Keratinocyte (primary cell): ENCODE results near the gene AMMECR1. TPM values are rescaled to one million over a fixed set of nuclear protein-coding genes. Genes with fewer than 3 reads are reported as not detected.

Source experiments
- DNase-seq: peaks from one replicate; pipeline ENCODE4 v3.0.0-alpha.2; 2011; ENCODE audit warnings: low read depth, missing footprints, low spot score
- FAIRE-seq: peaks from 2 replicates; lab custom pipeline; 2011; peaks lifted over from hg19 to GRCh38; lab: Jason Lieb, UNC
- H2AFZ ChIP-seq: 2 replicates; pipeline ENCODE4 v1.6.0; 2012; ENCODE audit warnings: low read length, control low read depth, inconsistent platforms; ENCODE audit not compliant: control insufficient read depth
- H3K27ac ChIP-seq: 2 replicates; pipeline ENCODE4 v1.5.1; 2011; ENCODE audit warnings: low read length; ENCODE audit not compliant: control insufficient read depth, insufficient read depth
- H3K27me3 ChIP-seq: 3 replicates; pipeline ENCODE4 v1.6.0; 2011; ENCODE audit warnings: low read length; ENCODE audit not compliant: control insufficient read depth, insufficient read depth; ENCODE audit errors: extremely low read depth
- H3K36me3 ChIP-seq, 2 experiments: 2 replicates in 1 of 2; 3 replicates in 1 of 2; pipeline ENCODE4 v1.5.1; 2011; ENCODE audit warnings: low read length in 2 of 2, mild to moderate bottlenecking in 1 of 2; ENCODE audit not compliant: control insufficient read depth in 2 of 2, insufficient read depth in 2 of 2; ENCODE audit errors: extremely low read depth in 1 of 2
- H3K4me1 ChIP-seq: 3 replicates; pipeline ENCODE4 v1.5.1; 2011; ENCODE audit warnings: low read length; ENCODE audit not compliant: control insufficient read depth, insufficient read depth; ENCODE audit errors: extremely low read depth
- H3K4me2 ChIP-seq: 3 replicates; pipeline ENCODE4 v1.6.0; 2011; ENCODE audit warnings: low read depth, low read length; ENCODE audit not compliant: control insufficient read depth, insufficient read depth; ENCODE audit errors: extremely low read depth
- H3K4me3 ChIP-seq, 3 experiments: fragments of 200-600 bp in 1 of 3; sonication (generic) in 1 of 3; 2 replicates in 2 of 3; 3 replicates in 1 of 3; pipeline ENCODE4 v1.5.1; 2011 to 2016; ENCODE audit warnings: low read length in 3 of 3, mild to moderate bottlenecking in 3 of 3, control low read depth in 2 of 3, inconsistent platforms in 1 of 3, low read depth in 1 of 3, mixed read lengths in 1 of 3, mixed run types in 1 of 3, moderate library complexity in 1 of 3; ENCODE audit not compliant: control insufficient read depth in 2 of 3, insufficient read depth in 2 of 3; ENCODE audit errors: extremely low read depth in 1 of 3
- H3K79me2 ChIP-seq: 2 replicates; pipeline ENCODE4 v1.6.0; 2012; ENCODE audit warnings: low read length; ENCODE audit not compliant: control insufficient read depth, insufficient read depth
- H3K9ac ChIP-seq: 3 replicates; pipeline ENCODE4 v1.6.0; 2011; ENCODE audit warnings: low read length; ENCODE audit not compliant: control insufficient read depth, insufficient read depth; ENCODE audit errors: extremely low read depth
- H3K9me1 ChIP-seq: 3 replicates; pipeline ENCODE4 v1.6.0; 2011; ENCODE audit warnings: low read length; ENCODE audit not compliant: control insufficient read depth, insufficient read depth; ENCODE audit errors: extremely low read depth
- H3K9me3 ChIP-seq: 2 replicates; pipeline ENCODE4 v1.5.1; 2012; ENCODE audit warnings: low read depth, low read length; ENCODE audit not compliant: control insufficient read depth
- H4K20me1 ChIP-seq: 3 replicates; pipeline ENCODE4 v1.6.0; 2011; ENCODE audit warnings: low read length; ENCODE audit not compliant: control insufficient read depth, insufficient read depth; ENCODE audit errors: extremely low read depth
- CTCF ChIP-seq, 3 experiments: IDR thresholded peaks in 1 of 3; conservative IDR thresholded peaks in 1 of 3; optimal IDR thresholded peaks in 1 of 3; 2 replicates in 2 of 3; 3 replicates in 1 of 3; pipeline versions ENCODE3 to v1.5.1; 2011; ENCODE audit warnings: low read length in 3 of 3, mild to moderate bottlenecking in 3 of 3, moderate library complexity in 2 of 3, control low read depth in 1 of 3, inconsistent platforms in 1 of 3; ENCODE audit not compliant: insufficient read depth in 2 of 3; ENCODE audit errors: extremely low read depth in 1 of 3
- EZH2 ChIP-seq: IDR thresholded peaks from one replicate; pipeline ENCODE4 v1.6.1; 2012; ENCODE audit warnings: inconsistent platforms, mild to moderate bottlenecking, low read length, moderate library complexity
- dilution Hi-C: fragments of 300-500 bp; cut with MboI; formaldehyde crosslinking; loops from one replicate; pipeline ENCODE4 v1.7.0; 2020; ENCODE audit warnings: low sequenced_read_pairs; ENCODE audit not compliant: extremely low pct_ligation_motif_present
- polyA plus RNA-seq, 5 experiments: library from polyadenylated mRNA; depleted of rRNA in 3 of 5; stranded (reverse) in 3 of 5; stranded (forward) in 1 of 5; unstranded in 1 of 5; fragments of >200 nt; gene quantifications; 1 replicate in 1 of 5; 2 replicates in 3 of 5; 3 replicates in 1 of 5; pipeline versions ENCODE4 v1.2.1 to v1.2.3, GENCODE V29; 2011 to 2012; ENCODE audit warnings: missing spikeins in 2 of 5, low read depth in 1 of 5, low replicate concordance in 1 of 5

Gene AMMECR1
- polyA plus RNA-seq, 1 donor (not counting 4 experiments of a cell fraction or from before 2014, with no cell fraction given): 15.5 TPM

- dilution Hi-C loops: no loop called here
These were observed 6.3 kb downstream of the AMMECR1 start for GRCh38 chrX:110311437-110312230.

GRCh38 chrX:110310896-110311295 lies 7.0 kb downstream of the AMMECR1 start:
- no peaks in the 10 kb centered on the region for H3K9me3 ChIP-seq
- dilution Hi-C loops: no loop called here
- FAIRE-seq: no peak

More at GRCh38 chrX:110311437-110312230, 6.3 kb downstream of the AMMECR1 start:
- no peak overlapping the region for H3K4me2 ChIP-seq
- no peak overlapping the region for H3K9ac ChIP-seq
- no peaks in the 10 kb centered on the region for H3K36me3 ChIP-seq
- H2AFZ ChIP-seq: no peak overlapping the region
- H3K9me1 ChIP-seq: no peaks in the 10 kb centered on the region
- no peaks in the 10 kb centered on the region for H3K9me3 ChIP-seq
- no peak for FAIRE-seq
- no peaks in the 10 kb centered on the region for H3K27me3 ChIP-seq
- H4K20me1 ChIP-seq: no peaks in the 10 kb centered on the region
- no peak overlapping the region for H3K27ac ChIP-seq
- H3K4me1 ChIP-seq: no peaks in the 10 kb centered on the region
- H3K4me3 ChIP-seq: no peak overlapping the region
- H3K79me2 ChIP-seq: peaks cover 59% of the 10 kb centered on the region
- TF ChIP-seq CTCF (optimal IDR thresholded peaks at IDR 0.05 in 1 of 3, IDR thresholded peaks at IDR 0.05 in 1 of 3, conservative IDR thresholded peaks at IDR 0.05 in 1 of 3; ENCODE audit: extremely low read depth in 1 of 3, insufficient read depth in 2 of 3, low read length in 3 of 3) (no peak), EZH2 (no peak)
- no peak for DNase-seq

More at GRCh38 chrX:110310896-110311295, 7.0 kb downstream of the AMMECR1 start:
- no peaks in the 10 kb centered on the region for H3K36me3 ChIP-seq
- no peak overlapping the region for H3K9ac ChIP-seq
- no peak overlapping the region for H3K4me2 ChIP-seq
- no peak overlapping the region for H3K4me3 ChIP-seq
- no peak overlapping the region for H2AFZ ChIP-seq
- H4K20me1 ChIP-seq: no peaks in the 10 kb centered on the region
- H3K27ac ChIP-seq: no peak overlapping the region
- no peaks in the 10 kb centered on the region for H3K9me1 ChIP-seq
- no peak for DNase-seq
- H3K4me1 ChIP-seq: no peaks in the 10 kb centered on the region
- no peaks in the 10 kb centered on the region for H3K27me3 ChIP-seq
- no peak for TF ChIP-seq CTCF (optimal IDR thresholded peaks at IDR 0.05 in 1 of 3, IDR thresholded peaks at IDR 0.05 in 1 of 3, conservative IDR thresholded peaks at IDR 0.05 in 1 of 3; ENCODE audit: extremely low read depth in 1 of 3, insufficient read depth in 2 of 3, low read length in 3 of 3)
- no peak for TF ChIP-seq EZH2
- peaks cover 52% of the 10 kb centered on the region for H3K79me2 ChIP-seq
